H9 (cell line): ENCODE data around the gene NOXA1. TPM values are rescaled to one million over a fixed set of nuclear protein-coding genes. Genes with fewer than 3 reads are reported as not detected.

ENCODE experiments used
- DNase-seq: peaks from one replicate; pipeline ENCODE4 v3.0.0-alpha.2; 2017
- H2AFZ ChIP-seq: one replicate; pipeline ENCODE4 v1.6.1; 2013; ENCODE audit warnings: mild to moderate bottlenecking, low read length, control low read depth, moderate library complexity
- H2AK5ac ChIP-seq: 2 replicates; pipeline ENCODE4 v1.6.1; 2013; ENCODE audit warnings: low read length, control low read depth, mixed read lengths; ENCODE audit not compliant: insufficient read length
- H2BK120ac ChIP-seq: one replicate; pipeline ENCODE4 v1.6.1; 2013; ENCODE audit warnings: low read depth, mild to moderate bottlenecking, low read length, control low read depth, inconsistent platforms; ENCODE audit not compliant: poor library complexity, severe bottlenecking
- H2BK12ac ChIP-seq: 2 replicates; pipeline ENCODE4 v1.6.1; 2013; ENCODE audit warnings: low read length, control low read depth, mixed read lengths, low read depth; ENCODE audit not compliant: insufficient read length
- H2BK15ac ChIP-seq: 2 replicates; pipeline ENCODE4 v1.6.1; 2013; ENCODE audit warnings: low read depth, low read length, control low read depth
- H2BK20ac ChIP-seq: one replicate; pipeline ENCODE4 v1.6.1; 2013; ENCODE audit warnings: low read depth, mild to moderate bottlenecking, low read length, control low read depth, inconsistent platforms; ENCODE audit not compliant: poor library complexity, severe bottlenecking
- H2BK5ac ChIP-seq: 2 replicates; pipeline ENCODE4 v1.6.1; 2013; ENCODE audit warnings: low read length, control low read depth, mixed read lengths; ENCODE audit not compliant: insufficient read length
- H3K14ac ChIP-seq: 2 replicates; pipeline ENCODE4 v1.6.1; 2013; ENCODE audit warnings: low read length, control low read depth; ENCODE audit not compliant: insufficient read depth
- H3K18ac ChIP-seq: 2 replicates; pipeline ENCODE4 v1.6.1; 2013; ENCODE audit warnings: low read depth, mild to moderate bottlenecking, mixed read lengths, low read length, control low read depth; ENCODE audit not compliant: insufficient read length
- H3K23ac ChIP-seq: 2 replicates; pipeline ENCODE4 v1.6.1; 2013; ENCODE audit warnings: low read length, control low read depth, mixed read lengths, low read depth; ENCODE audit not compliant: insufficient read length
- H3K23me2 ChIP-seq: 2 replicates; pipeline ENCODE4 v1.6.1; 2013; ENCODE audit warnings: low read depth, mild to moderate bottlenecking, mixed read lengths, low read length, control low read depth; ENCODE audit not compliant: insufficient read length, poor library complexity, severe bottlenecking
- H3K27ac ChIP-seq: 2 replicates; pipeline ENCODE4 v1.5.1; 2013; ENCODE audit warnings: low read length, control low read depth, mixed read lengths, low read depth; ENCODE audit not compliant: insufficient read length
- H3K27me3 ChIP-seq: 2 replicates; pipeline ENCODE4 v1.6.1; 2013; ENCODE audit warnings: low read length, control low read depth, inconsistent platforms; ENCODE audit not compliant: insufficient read depth
- H3K4ac ChIP-seq: 2 replicates; pipeline ENCODE4 v1.6.1; 2013; ENCODE audit warnings: low read depth, mild to moderate bottlenecking, control low read depth, inconsistent platforms, low read length, moderate library complexity
- H3K4me1 ChIP-seq: 2 replicates; pipeline ENCODE4 v1.6.1; 2013; ENCODE audit warnings: low read length, control low read depth, inconsistent platforms; ENCODE audit not compliant: insufficient read depth
- H3K4me2 ChIP-seq: 2 replicates; pipeline ENCODE4 v1.6.1; 2013; ENCODE audit warnings: low read length, control low read depth, mixed read lengths; ENCODE audit not compliant: insufficient read length, insufficient read depth
- H3K56ac ChIP-seq: 2 replicates; pipeline ENCODE4 v1.6.1; 2013; ENCODE audit warnings: low read depth, mild to moderate bottlenecking, mixed read lengths, low read length, control low read depth; ENCODE audit not compliant: insufficient read length
- H3K79me1 ChIP-seq: 2 replicates; pipeline ENCODE4 v1.6.1; 2013; ENCODE audit warnings: low read depth, mild to moderate bottlenecking, moderate library complexity, low read length, control low read depth, inconsistent platforms; ENCODE audit not compliant: insufficient read depth, poor library complexity, severe bottlenecking
- H3K79me2 ChIP-seq: 2 replicates; pipeline ENCODE4 v1.6.1; 2013; ENCODE audit warnings: low read length, control low read depth, inconsistent platforms; ENCODE audit not compliant: insufficient read depth
- H3K9ac ChIP-seq: 2 replicates; pipeline ENCODE4 v1.6.1; 2013; ENCODE audit warnings: low read length, control low read depth, mixed read lengths; ENCODE audit not compliant: insufficient read length; ENCODE audit errors: extremely low read depth
- H3K9me3 ChIP-seq: one replicate; pipeline ENCODE4 v1.6.1; 2013; ENCODE audit warnings: low read depth, low read length, inconsistent platforms; ENCODE audit not compliant: control insufficient read depth
- H3T11ph ChIP-seq: one replicate; pipeline ENCODE4 v1.6.1; 2013; ENCODE audit warnings: mild to moderate bottlenecking, low read length, control low read depth, inconsistent platforms
- H4K20me1 ChIP-seq: one replicate; pipeline ENCODE4 v1.6.1; 2013; ENCODE audit not compliant: control insufficient read depth, insufficient read length, insufficient read depth
- H4K5ac ChIP-seq: 2 replicates; pipeline ENCODE4 v1.6.1; 2013; ENCODE audit warnings: low read depth, mild to moderate bottlenecking, mixed read lengths, low read length, control low read depth; ENCODE audit not compliant: insufficient read length
- H4K8ac ChIP-seq: replicated peaks from 2 replicates; pipeline ENCODE4 v1.6.1; 2013; ENCODE audit warnings: low read length, control low read depth, mixed read lengths, low read depth; ENCODE audit not compliant: insufficient read length
- H4K91ac ChIP-seq: 2 replicates; pipeline ENCODE4 v1.6.1; 2013; ENCODE audit warnings: low read depth, mild to moderate bottlenecking, moderate library complexity, mixed read lengths, low read length, control low read depth; ENCODE audit not compliant: insufficient read length
- H3K27ac Mint-ChIP-seq, 3 experiments: 2 replicates in 2 of 3; 3 replicates in 1 of 3; pipeline ENCODE4 v1.8.0; 2020 to 2021; ENCODE audit warnings: mixed read lengths in 3 of 3, mild to moderate bottlenecking in 1 of 3, moderate library complexity in 1 of 3
- H3K27me3 Mint-ChIP-seq: 2 replicates; pipeline ENCODE4 v1.8.0; 2021; ENCODE audit warnings: low read depth, mild to moderate bottlenecking, moderate library complexity, mixed read lengths
- H3K36me3 Mint-ChIP-seq, 3 experiments: 2 replicates in 2 of 3; 3 replicates in 1 of 3; pipeline ENCODE4 v1.8.0; 2020 to 2021; ENCODE audit warnings: low read depth in 3 of 3, mixed read lengths in 3 of 3; ENCODE audit not compliant: insufficient read depth in 1 of 3
- H3K4me1 Mint-ChIP-seq, 2 experiments: 2 replicates each; pipeline ENCODE4 v1.8.0; 2020; ENCODE audit warnings: mixed read lengths in 2 of 2
- H3K4me3 Mint-ChIP-seq, 2 experiments: 2 replicates in 1 of 2; 3 replicates in 1 of 2; pipeline ENCODE4 v1.8.0; 2020 to 2021; ENCODE audit warnings: mild to moderate bottlenecking in 2 of 2, mixed read lengths in 2 of 2, moderate library complexity in 1 of 2
- H3K9me3 Mint-ChIP-seq, 2 experiments: 2 replicates in 1 of 2; 3 replicates in 1 of 2; pipeline ENCODE4 v1.8.0; 2020; ENCODE audit warnings: mild to moderate bottlenecking in 2 of 2, mixed read lengths in 2 of 2, moderate library complexity in 1 of 2
- CTCF ChIP-seq: fragments of 200-600 bp; sonication (generic); conservative IDR thresholded peaks from 3 replicates; pipeline ENCODE4 v1.8.0; 2021; ENCODE audit warnings: antibody characterized with exemption, mild to moderate bottlenecking
- WGBS: extraction: QIAGEN DNeasy Blood & Tissue Kit; methylation state at CpG from one replicate; pipeline ENCODE4 v1.1.7; 2013; ENCODE audit warnings: missing lambda C conversion rate, low lambda C conversion rate, mixed read lengths; ENCODE audit not compliant: insufficient read length; ENCODE audit errors: extremely low coverage; 5-methylcytosine and 5-hydroxymethylcytosine counted together
- total RNA-seq: library from RNA; stranded (reverse); gene quantifications from 2 replicates; pipeline ENCODE4 v1.2.1, GENCODE V29; 2021

The NOXA1 gene
- total RNA-seq, 1 experiment from 2014 or later, result 2.0 TPM

- no peak overlapping the region for H3K27ac ChIP-seq
- H3K27me3 Mint-ChIP-seq, result peaks cover 28% of the 10 kb centered on the region
- no peak overlapping the region for H2AK5ac ChIP-seq
- H3K23me2 ChIP-seq, result no peaks in the 10 kb centered on the region
- no peaks in the 10 kb centered on the region for H3K79me1 ChIP-seq
- H2BK12ac ChIP-seq, result no peak overlapping the region
- no peak overlapping the region for H3K56ac ChIP-seq
- no peaks in the 10 kb centered on the region for H3K79me2 ChIP-seq
- no peaks in the 10 kb centered on the region for H4K20me1 ChIP-seq
- H3K4me3 Mint-ChIP-seq, result no peak overlapping the region
- no peaks in the 10 kb centered on the region; the same call in 1 of the 2 replicates for H3K4me1 ChIP-seq
- no peak overlapping the region for H2BK120ac ChIP-seq
- H4K91ac ChIP-seq, result no peak overlapping the region
- no peak overlapping the region for H3K18ac ChIP-seq
- H3K27ac Mint-ChIP-seq, result no peak overlapping the region
- no peak overlapping the region for H3K14ac ChIP-seq
- no peak for DNase-seq
- no peak overlapping the region for H3K9ac ChIP-seq
- peaks cover 3% of the 10 kb centered on the region in 2 experiments; a peak in 3 of 4 replicates for H3K4me1 Mint-ChIP-seq
- no peak overlapping the region for H4K5ac ChIP-seq
- no peak overlapping the region for H2AFZ ChIP-seq
- WGBS, result no CpG with 5 or more reads among the region's 12 CpGs
- H4K8ac ChIP-seq, result no peak overlapping the region
- H2BK20ac ChIP-seq, result no peak overlapping the region
- H3K9me3 Mint-ChIP-seq, result peaks cover 5 to 11% of the 10 kb centered on the region in 2 experiments; a peak in 3 of 5 replicates
- H2BK15ac ChIP-seq, result no peak overlapping the region
- H3K4ac ChIP-seq, result no peak overlapping the region
- peaks cover 0 to 6% (median 0%) of the 10 kb centered on the region in 3 experiments; a peak in 1 of 7 replicates for H3K36me3 Mint-ChIP-seq
- no peak overlapping the region for H3K4me2 ChIP-seq
- H3K9me3 ChIP-seq, result no peaks in the 10 kb centered on the region
- no peak overlapping the region for H3T11ph ChIP-seq
- no peak overlapping the region for H3K23ac ChIP-seq
- TF ChIP-seq CTCF, result no peak
- H2BK5ac ChIP-seq, result no peak overlapping the region
- no peaks in the 10 kb centered on the region for H3K27me3 ChIP-seq
These were observed 43.4 kb upstream of the NOXA1 start for GRCh38 chr9:137379761-137380161.
